HepG2 (cell line): Measurements from ENCODE around the gene CTNNA3. TPM values are rescaled to one million over a fixed set of nuclear protein-coding genes. Genes with fewer than 3 reads are reported as not detected.

Experiments used
- ATAC-seq: fragments of 200-7000 bp; cut with Tn5 transposase; 3 replicates; pipeline ENCODE4 v1.9.1; 2020; ENCODE audit warnings: mild to moderate bottlenecking, moderate library complexity
- BruUV-seq: library from RNA; stranded (reverse); fragments of 400-500 nt; replicated peaks from 2 replicates; lab custom pipeline; 2021; lab: Mats Ljungman, UMichigan
- CTCF ChIA-PET: fragments of 300-600 bp; formaldehyde crosslinking; extraction: SDS; loops from one replicate; lab custom pipeline; 2021; ENCODE audit warnings: low total read pairs, inconsistent platforms, low intra/inter-chr PET ratio; lab: Yijun Ruan, JAX
- POLR2A ChIA-PET: fragments of 350-600 bp; sonication (Branson Sonifier 250); formaldehyde crosslinking; loops from one replicate; lab custom pipeline; 2020; ENCODE audit warnings: antibody characterized with exemption, inconsistent platforms; lab: Yijun Ruan, JAX
- DNase-seq: peaks from one replicate; pipeline ENCODE4 v3.0.0-alpha.2; 2015; ENCODE audit warnings: low spot score
- FAIRE-seq: peaks from 3 replicates; lab custom pipeline; 2011; peaks lifted over from hg19 to GRCh38; lab: Jason Lieb, UNC
- H2AFZ ChIP-seq: one replicate; pipeline ENCODE4 v1.6.1; 2011; ENCODE audit warnings: low read length, inconsistent platforms
- H3K27ac ChIP-seq: fragments of 300-600 bp; 3 replicates; pipeline ENCODE4 v1.8.0; 2011; ENCODE audit warnings: mixed run types, mild to moderate bottlenecking, mixed read lengths, low read length, inconsistent platforms; ENCODE audit not compliant: insufficient read depth; ENCODE audit errors: extremely low read length
- H3K27me3 ChIP-seq, 2 experiments: fragments of 200-600 bp in 1 of 2; 2 replicates in 1 of 2; 3 replicates in 1 of 2; pipeline versions ENCODE4 v1.6.0 to v1.8.0; 2011; ENCODE audit warnings: low read length in 2 of 2, mild to moderate bottlenecking in 2 of 2, moderate library complexity in 2 of 2, inconsistent platforms in 1 of 2; ENCODE audit not compliant: insufficient read depth in 2 of 2, control insufficient read depth in 1 of 2
- H3K36me3 ChIP-seq, 2 experiments: fragments of 200-600 bp in 1 of 2; replicated peaks in 1 of 2; 2 replicates in 1 of 2; 3 replicates in 1 of 2; pipeline versions ENCODE4 v1.5.1 to v1.8.0; 2011; ENCODE audit warnings: low read length in 2 of 2, inconsistent platforms in 1 of 2; ENCODE audit not compliant: insufficient read depth in 2 of 2, control insufficient read depth in 1 of 2
- H3K4me1 ChIP-seq: 2 replicates; pipeline ENCODE4 v1.5.1; 2012; ENCODE audit warnings: low read length, inconsistent platforms; ENCODE audit not compliant: insufficient read depth
- H3K4me2 ChIP-seq: 2 replicates; pipeline ENCODE4 v1.6.0; 2011; ENCODE audit warnings: low read depth, low read length, inconsistent platforms
- H3K4me3 ChIP-seq, 3 experiments: fragments of 200-600 bp in 1 of 3; sonication (generic), shearing (Covaris generic) in 1 of 3; replicated peaks in 1 of 3; 2 replicates each; pipeline ENCODE4 v1.5.1; 2011 to 2016; ENCODE audit warnings: low read length in 3 of 3, inconsistent platforms in 2 of 3, low read depth in 2 of 3, mild to moderate bottlenecking in 2 of 3, control low read depth in 1 of 3, mixed read lengths in 1 of 3; ENCODE audit not compliant: insufficient read depth in 1 of 3
- H3K79me2 ChIP-seq: one replicate; pipeline ENCODE4 v1.6.1; 2011; ENCODE audit warnings: low read length, inconsistent platforms; ENCODE audit not compliant: insufficient read depth
- H3K9ac ChIP-seq: 2 replicates; pipeline ENCODE4 v1.6.0; 2011; ENCODE audit warnings: mild to moderate bottlenecking, low read depth, low read length, inconsistent platforms; ENCODE audit not compliant: insufficient read depth
- H3K9me3 ChIP-seq: 2 replicates; pipeline ENCODE4 v1.5.1; 2012; ENCODE audit warnings: mild to moderate bottlenecking, low read length
- H4K20me1 ChIP-seq: 2 replicates; pipeline ENCODE4 v1.6.0; 2011; ENCODE audit warnings: inconsistent platforms, mild to moderate bottlenecking, low read length, moderate library complexity; ENCODE audit not compliant: insufficient read depth
- ISX ChIP-seq: sonication (generic); formaldehyde crosslinking; conservative IDR thresholded peaks from 2 replicates; pipeline ENCODE4 v1.5.0; 2020; ENCODE audit warnings: missing genetic modification reagents
- TEAD2 ChIP-seq: sonication (generic); formaldehyde crosslinking; IDR thresholded peaks from 2 replicates; pipeline ENCODE4 v1.9.0; 2021; ENCODE audit warnings: missing genetic modification reagents
- XRCC5 ChIP-seq: fragments of 200-400 bp; formaldehyde crosslinking; optimal IDR thresholded peaks from 2 replicates; pipeline ENCODE3; 2017; ENCODE audit warnings: mild to moderate bottlenecking, low read length
- ZFP1 ChIP-seq: IDR thresholded peaks from 2 replicates; pipeline ENCODE4 v1.6.1; 2016
- ZKSCAN8 ChIP-seq: IDR thresholded peaks from 2 replicates; pipeline ENCODE4 v1.6.1; 2016; ENCODE audit warnings: borderline replicate concordance, missing genetic modification reagents, missing compliant biosample characterization
- ZNF44 ChIP-seq: sonication (generic); formaldehyde crosslinking; IDR thresholded peaks from 2 replicates; pipeline ENCODE4 v1.5.1; 2020; ENCODE audit warnings: mild to moderate bottlenecking, missing genetic modification reagents
- ZNF589 ChIP-seq: sonication (generic); formaldehyde crosslinking; conservative IDR thresholded peaks from 2 replicates; pipeline ENCODE4 v1.8.0; 2022; ENCODE audit warnings: mild to moderate bottlenecking, moderate library complexity, missing genetic modification reagents
- WGBS: methylation state at CpG from one replicate; pipeline ENCODE4 v1.1.6; 2017; ENCODE audit warnings: low lambda C conversion rate; 5-methylcytosine and 5-hydroxymethylcytosine counted together
- in situ Hi-C: cut with HindIII; loops from 2 replicates; pipeline ENCODE4 v1.10.0; 2017; ENCODE audit warnings: low pct_unique_long_range_greater_than_20kb; ENCODE audit not compliant: extremely low pct_ligation_motif_present
- intact Hi-C: fragments of 100-400 bp; cut with micrococcal nuclease; formaldehyde crosslinking; loops from one replicate; pipeline ENCODE4 v1.10.0; 2022; ENCODE audit not compliant: unreplicated experiment
- polyA plus RNA-seq, 8 experiments: library from polyadenylated mRNA; depleted of rRNA in 3 of 8; stranded (reverse) in 7 of 8; unstranded in 1 of 8; fragments of >200 nt; fragmentation: Illumina TruSeq in 4 of 8; extraction: Trizol in 4 of 8; gene quantifications; 2 replicates each; pipeline versions ENCODE4 v1.2.1 to v1.2.3, GENCODE V29; 2011 to 2016; ENCODE audit warnings: low read depth in 4 of 8, missing spikeins in 1 of 8, mixed read lengths in 1 of 8; ENCODE audit not compliant: insufficient read depth in 1 of 8
- total RNA-seq, 5 experiments: library from RNA; depleted of rRNA; stranded (reverse); fragments of >200 nt; fragmentation: Illumina TruSeq; extraction: Trizol; gene quantifications; 2 replicates each; pipeline ENCODE4 v1.2.3, GENCODE V29; 2016; ENCODE audit warnings: low read depth in 1 of 5
- TF ChIP-seq, protein P1 (sequence below): IDR thresholded peaks from 2 replicates; pipeline ENCODE4 v1.6.1; 2016; ENCODE audit warnings: low read depth, missing genetic modification reagents, missing compliant biosample characterization
- TF ChIP-seq, protein P2 (sequence below): conservative IDR thresholded peaks from 2 replicates; pipeline ENCODE4 v1.6.1; 2018; ENCODE audit warnings: missing genetic modification reagents
- TF ChIP-seq, protein P3 (sequence below): sonication (generic); formaldehyde crosslinking; IDR thresholded peaks from 2 replicates; pipeline ENCODE4 v1.4.0; 2020; ENCODE audit warnings: missing genetic modification reagents, borderline replicate concordance

Gene CTNNA3
- total and polyA plus RNA-seq, 2 of the 13 experiments (the other 11 are each of a cell fraction or from before 2014, with no cell fraction given) = not detected

DNA sequence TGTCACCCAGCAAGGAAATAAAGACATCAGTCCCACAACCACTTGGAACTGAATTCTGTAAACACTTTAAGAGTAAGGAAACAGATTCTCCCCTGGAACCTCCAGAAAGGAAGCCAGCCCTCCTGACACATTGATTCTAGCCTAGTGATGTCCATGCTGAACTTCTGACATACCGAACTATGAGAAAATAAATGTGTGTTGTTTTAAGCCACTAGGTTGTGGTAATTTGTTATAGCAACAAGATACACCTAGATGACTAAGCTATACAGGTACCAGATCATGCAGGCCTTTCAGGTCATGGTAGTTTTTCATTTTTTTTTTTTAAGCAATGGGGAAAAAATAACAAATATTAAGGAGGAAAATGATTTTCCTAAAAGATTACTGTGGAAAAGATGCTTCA, 807.8 kb downstream of the CTNNA3 start:
- no peaks in the 10 kb centered on the region for H3K36me3 ChIP-seq
- TF ChIP-seq ISX (CRISPR knock-in tag) (no peak), ZNF44 (CRISPR knock-in tag) (no peak)
- TF ChIP-seq, all 625 proteins: peak for 0
- ATAC-seq (no peak), FAIRE-seq (no peak), DNase-seq (no peak)
- no peaks in the 10 kb centered on the region for H3K27me3 ChIP-seq
- ChIA-PET CTCF (no interaction called here), POLR2A (no interaction called here)
- H4K20me1 ChIP-seq = no peaks in the 10 kb centered on the region
- intact Hi-C loops (no loop called here), in situ Hi-C loops (no loop called here)
- no peak overlapping the region for H2AFZ ChIP-seq
- no peak overlapping the region for H3K4me2 ChIP-seq
- BruUV-seq = no TSS peak
- no peaks in the 10 kb centered on the region for H3K4me1 ChIP-seq
- 0% methylated on average over 1 of the region's 1 CpG for WGBS
- no peak overlapping the region for H3K27ac ChIP-seq
- no peak overlapping the region for H3K9ac ChIP-seq
- H3K79me2 ChIP-seq = no peaks in the 10 kb centered on the region
- H3K4me3 ChIP-seq = no peak overlapping the region
- no peaks in the 10 kb centered on the region for H3K9me3 ChIP-seq

DNA sequence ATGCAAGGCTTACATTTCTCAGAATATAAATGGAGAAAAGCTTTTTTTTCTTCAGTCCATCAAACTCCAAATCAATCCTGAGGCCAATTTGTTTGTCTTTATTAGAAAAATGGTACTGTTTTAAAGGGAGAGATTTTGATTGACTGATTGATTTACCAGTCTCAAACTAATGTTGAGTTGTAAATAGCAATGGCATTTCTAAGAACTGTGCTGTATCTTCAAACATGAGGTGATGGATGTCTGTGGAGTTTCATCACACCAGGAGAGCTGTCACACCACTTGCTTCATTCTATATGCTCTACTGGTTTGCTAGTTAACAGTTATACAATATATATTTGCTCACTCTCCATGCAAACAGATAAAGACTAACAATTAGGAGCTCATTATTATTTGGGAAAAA, 809.1 kb downstream of the CTNNA3 start:
- no peaks in the 10 kb centered on the region for H4K20me1 ChIP-seq
- ATAC-seq (no peak), DNase-seq (no peak), FAIRE-seq (no peak)
- no peak overlapping the region for H3K4me3 ChIP-seq
- in situ Hi-C loops = no loop called here
- no peaks in the 10 kb centered on the region for H3K9me3 ChIP-seq
- no peaks in the 10 kb centered on the region for H3K79me2 ChIP-seq
- BruUV-seq = no TSS peak
- no peaks in the 10 kb centered on the region for H3K36me3 ChIP-seq
- no peak overlapping the region for H3K4me2 ChIP-seq
- intact Hi-C loops = no loop called here
- H3K9ac ChIP-seq = no peak overlapping the region
- H3K4me1 ChIP-seq = no peaks in the 10 kb centered on the region
- H2AFZ ChIP-seq = no peak overlapping the region
- CTCF ChIA-PET = no interaction called here
- H3K27ac ChIP-seq = no peak overlapping the region
- H3K27me3 ChIP-seq = no peaks in the 10 kb centered on the region
- POLR2A ChIA-PET = no interaction called here
- TF ChIP-seq ZFP1 (CRISPR knock-in tag) = no peak
- TF ChIP-seq, protein P1, sequence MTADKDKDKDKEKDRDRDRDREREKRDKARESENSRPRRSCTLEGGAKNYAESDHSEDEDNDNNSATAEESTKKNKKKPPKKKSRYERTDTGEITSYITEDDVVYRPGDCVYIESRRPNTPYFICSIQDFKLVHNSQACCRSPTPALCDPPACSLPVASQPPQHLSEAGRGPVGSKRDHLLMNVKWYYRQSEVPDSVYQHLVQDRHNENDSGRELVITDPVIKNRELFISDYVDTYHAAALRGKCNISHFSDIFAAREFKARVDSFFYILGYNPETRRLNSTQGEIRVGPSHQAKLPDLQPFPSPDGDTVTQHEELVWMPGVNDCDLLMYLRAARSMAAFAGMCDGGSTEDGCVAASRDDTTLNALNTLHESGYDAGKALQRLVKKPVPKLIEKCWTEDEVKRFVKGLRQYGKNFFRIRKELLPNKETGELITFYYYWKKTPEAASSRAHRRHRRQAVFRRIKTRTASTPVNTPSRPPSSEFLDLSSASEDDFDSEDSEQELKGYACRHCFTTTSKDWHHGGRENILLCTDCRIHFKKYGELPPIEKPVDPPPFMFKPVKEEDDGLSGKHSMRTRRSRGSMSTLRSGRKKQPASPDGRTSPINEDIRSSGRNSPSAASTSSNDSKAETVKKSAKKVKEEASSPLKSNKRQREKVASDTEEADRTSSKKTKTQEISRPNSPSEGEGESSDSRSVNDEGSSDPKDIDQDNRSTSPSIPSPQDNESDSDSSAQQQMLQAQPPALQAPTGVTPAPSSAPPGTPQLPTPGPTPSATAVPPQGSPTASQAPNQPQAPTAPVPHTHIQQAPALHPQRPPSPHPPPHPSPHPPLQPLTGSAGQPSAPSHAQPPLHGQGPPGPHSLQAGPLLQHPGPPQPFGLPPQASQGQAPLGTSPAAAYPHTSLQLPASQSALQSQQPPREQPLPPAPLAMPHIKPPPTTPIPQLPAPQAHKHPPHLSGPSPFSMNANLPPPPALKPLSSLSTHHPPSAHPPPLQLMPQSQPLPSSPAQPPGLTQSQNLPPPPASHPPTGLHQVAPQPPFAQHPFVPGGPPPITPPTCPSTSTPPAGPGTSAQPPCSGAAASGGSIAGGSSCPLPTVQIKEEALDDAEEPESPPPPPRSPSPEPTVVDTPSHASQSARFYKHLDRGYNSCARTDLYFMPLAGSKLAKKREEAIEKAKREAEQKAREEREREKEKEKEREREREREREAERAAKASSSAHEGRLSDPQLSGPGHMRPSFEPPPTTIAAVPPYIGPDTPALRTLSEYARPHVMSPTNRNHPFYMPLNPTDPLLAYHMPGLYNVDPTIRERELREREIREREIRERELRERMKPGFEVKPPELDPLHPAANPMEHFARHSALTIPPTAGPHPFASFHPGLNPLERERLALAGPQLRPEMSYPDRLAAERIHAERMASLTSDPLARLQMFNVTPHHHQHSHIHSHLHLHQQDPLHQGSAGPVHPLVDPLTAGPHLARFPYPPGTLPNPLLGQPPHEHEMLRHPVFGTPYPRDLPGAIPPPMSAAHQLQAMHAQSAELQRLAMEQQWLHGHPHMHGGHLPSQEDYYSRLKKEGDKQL (CRISPR knock-in tag) = no peak
- TF ChIP-seq XRCC5 = no peak
- TF ChIP-seq, protein P2, sequence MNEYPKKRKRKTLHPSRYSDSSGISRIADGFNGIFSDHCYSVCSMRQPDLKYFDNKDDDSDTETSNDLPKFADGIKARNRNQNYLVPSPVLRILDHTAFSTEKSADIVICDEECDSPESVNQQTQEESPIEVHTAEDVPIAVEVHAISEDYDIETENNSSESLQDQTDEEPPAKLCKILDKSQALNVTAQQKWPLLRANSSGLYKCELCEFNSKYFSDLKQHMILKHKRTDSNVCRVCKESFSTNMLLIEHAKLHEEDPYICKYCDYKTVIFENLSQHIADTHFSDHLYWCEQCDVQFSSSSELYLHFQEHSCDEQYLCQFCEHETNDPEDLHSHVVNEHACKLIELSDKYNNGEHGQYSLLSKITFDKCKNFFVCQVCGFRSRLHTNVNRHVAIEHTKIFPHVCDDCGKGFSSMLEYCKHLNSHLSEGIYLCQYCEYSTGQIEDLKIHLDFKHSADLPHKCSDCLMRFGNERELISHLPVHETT = no peak
- no peak for TF ChIP-seq TEAD2 (CRISPR knock-in tag)
- TF ChIP-seq, protein P3, sequence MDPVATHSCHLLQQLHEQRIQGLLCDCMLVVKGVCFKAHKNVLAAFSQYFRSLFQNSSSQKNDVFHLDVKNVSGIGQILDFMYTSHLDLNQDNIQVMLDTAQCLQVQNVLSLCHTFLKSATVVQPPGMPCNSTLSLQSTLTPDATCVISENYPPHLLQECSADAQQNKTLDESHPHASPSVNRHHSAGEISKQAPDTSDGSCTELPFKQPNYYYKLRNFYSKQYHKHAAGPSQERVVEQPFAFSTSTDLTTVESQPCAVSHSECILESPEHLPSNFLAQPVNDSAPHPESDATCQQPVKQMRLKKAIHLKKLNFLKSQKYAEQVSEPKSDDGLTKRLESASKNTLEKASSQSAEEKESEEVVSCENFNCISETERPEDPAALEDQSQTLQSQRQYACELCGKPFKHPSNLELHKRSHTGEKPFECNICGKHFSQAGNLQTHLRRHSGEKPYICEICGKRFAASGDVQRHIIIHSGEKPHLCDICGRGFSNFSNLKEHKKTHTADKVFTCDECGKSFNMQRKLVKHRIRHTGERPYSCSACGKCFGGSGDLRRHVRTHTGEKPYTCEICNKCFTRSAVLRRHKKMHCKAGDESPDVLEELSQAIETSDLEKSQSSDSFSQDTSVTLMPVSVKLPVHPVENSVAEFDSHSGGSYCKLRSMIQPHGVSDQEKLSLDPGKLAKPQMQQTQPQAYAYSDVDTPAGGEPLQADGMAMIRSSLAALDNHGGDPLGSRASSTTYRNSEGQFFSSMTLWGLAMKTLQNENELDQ (CRISPR knock-in tag) = no peak
- no peak for TF ChIP-seq ZKSCAN8 (CRISPR knock-in tag)
- no peak for TF ChIP-seq ZNF589
